ENCODE results near the gene HS3ST2.

- no peak for TF ChIP-seq CTCF (IDR thresholded peaks at IDR 0.05)
- TF ChIP-seq POLR2AphosphoS5 (IDR thresholded peaks at IDR 0.05): no peak
Measured at GRCh38 chr16:22882981-22883380, 69.0 kb downstream of the HS3ST2 start.

All from breast epithelium (tissue), 3 donors.